Measurements from ENCODE around the gene C1QTNF8. TPM values are rescaled to one million over a fixed set of nuclear protein-coding genes. Genes with fewer than 3 reads are reported as not detected.

Gene C1QTNF8
- total RNA-seq, 2 donors from 2014 or later = 4.3 to 7.0 TPM

DNA sequence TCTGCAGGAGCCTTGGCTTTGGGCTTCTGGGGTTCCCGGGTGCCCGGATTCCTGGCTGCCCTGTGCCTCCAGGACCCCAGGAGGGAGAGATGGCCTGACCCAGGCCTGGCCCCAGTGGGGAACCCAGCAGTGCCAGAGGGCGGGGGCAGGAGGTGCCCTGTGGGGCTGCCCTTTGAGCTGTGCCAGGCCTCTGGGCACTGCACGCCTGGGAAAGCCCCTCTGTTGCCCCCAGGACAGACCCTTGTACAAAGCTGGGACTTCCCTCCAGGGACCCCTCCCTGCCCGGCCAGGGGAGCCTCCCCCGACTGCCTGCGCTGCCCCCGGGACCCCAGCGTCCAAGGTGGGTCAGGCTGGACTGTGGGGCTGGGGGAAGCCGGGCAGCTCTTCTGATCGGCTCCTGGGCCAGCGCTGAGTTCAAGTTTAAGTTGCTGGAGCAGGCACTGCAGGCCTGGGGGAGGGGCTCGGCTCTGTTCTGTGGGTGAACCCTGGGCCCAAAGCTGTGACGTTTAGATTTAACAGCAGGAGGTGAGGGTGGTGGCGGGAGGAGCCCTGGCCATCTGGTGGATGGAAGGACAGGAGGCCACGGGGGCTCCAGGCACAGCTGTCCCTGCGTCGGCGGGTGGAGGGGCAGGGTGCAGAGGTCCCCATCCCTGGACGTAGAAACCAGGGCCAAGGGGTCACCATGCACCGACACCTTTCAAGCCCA lies 27.6 kb upstream of the C1QTNF8 start:
- H3K4me1 ChIP-seq (ENCODE audit: control insufficient read depth in 1 of 2, low read depth in 2 of 2) = no peaks in the 10 kb centered on the region
- no peaks in the 10 kb centered on the region for H3K36me3 ChIP-seq
- ATAC-seq (ENCODE audit: insufficient number of reproducible peaks, low FRiP score, low read depth) (no peak), DNase-seq (ENCODE audit: low spot score) (no peak)
- TF ChIP-seq, protein P1, sequence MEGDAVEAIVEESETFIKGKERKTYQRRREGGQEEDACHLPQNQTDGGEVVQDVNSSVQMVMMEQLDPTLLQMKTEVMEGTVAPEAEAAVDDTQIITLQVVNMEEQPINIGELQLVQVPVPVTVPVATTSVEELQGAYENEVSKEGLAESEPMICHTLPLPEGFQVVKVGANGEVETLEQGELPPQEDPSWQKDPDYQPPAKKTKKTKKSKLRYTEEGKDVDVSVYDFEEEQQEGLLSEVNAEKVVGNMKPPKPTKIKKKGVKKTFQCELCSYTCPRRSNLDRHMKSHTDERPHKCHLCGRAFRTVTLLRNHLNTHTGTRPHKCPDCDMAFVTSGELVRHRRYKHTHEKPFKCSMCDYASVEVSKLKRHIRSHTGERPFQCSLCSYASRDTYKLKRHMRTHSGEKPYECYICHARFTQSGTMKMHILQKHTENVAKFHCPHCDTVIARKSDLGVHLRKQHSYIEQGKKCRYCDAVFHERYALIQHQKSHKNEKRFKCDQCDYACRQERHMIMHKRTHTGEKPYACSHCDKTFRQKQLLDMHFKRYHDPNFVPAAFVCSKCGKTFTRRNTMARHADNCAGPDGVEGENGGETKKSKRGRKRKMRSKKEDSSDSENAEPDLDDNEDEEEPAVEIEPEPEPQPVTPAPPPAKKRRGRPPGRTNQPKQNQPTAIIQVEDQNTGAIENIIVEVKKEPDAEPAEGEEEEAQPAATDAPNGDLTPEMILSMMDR (IDR thresholded peaks at IDR 0.05) = no peak
- H3K4me3 ChIP-seq = no peak overlapping the region
- no peaks in the 10 kb centered on the region for H3K9me3 ChIP-seq
- no peak overlapping the region for H3K27ac ChIP-seq
- H3K27me3 ChIP-seq (replicated peaks; ENCODE audit: insufficient read depth) = no peaks in the 10 kb centered on the region

DNA sequence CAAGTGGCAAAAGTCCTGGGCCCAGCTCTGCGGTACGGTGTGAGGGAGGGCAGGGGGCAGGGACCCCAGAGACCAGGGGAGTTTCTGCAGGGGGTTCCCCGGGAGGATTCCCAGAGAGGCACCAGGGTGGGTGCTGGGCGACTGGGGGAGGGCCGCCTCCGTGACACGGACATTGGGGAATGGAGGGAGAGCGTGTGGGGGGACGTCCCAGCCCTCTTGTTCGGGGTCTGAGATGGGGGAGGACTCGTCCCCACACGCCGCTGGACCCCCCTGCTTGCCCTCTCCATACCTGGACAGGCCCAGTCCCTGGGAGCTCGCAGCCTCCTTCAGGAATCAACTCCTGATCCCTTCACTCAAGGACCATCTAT lies 26.3 kb upstream of the C1QTNF8 start:
- no peaks in the 10 kb centered on the region for H3K9me3 ChIP-seq
- no peak overlapping the region for H3K27ac ChIP-seq
- H3K4me1 ChIP-seq (ENCODE audit: control insufficient read depth in 1 of 2, low read depth in 2 of 2) = no peaks in the 10 kb centered on the region
- TF ChIP-seq, protein P1 (IDR thresholded peaks at IDR 0.05) = no peak
- ATAC-seq (ENCODE audit: insufficient number of reproducible peaks, low FRiP score, low read depth) (no peak), DNase-seq (ENCODE audit: low spot score) (no peak)
- H3K27me3 ChIP-seq (replicated peaks; ENCODE audit: insufficient read depth) = no peaks in the 10 kb centered on the region
- H3K36me3 ChIP-seq = no peaks in the 10 kb centered on the region
- H3K4me3 ChIP-seq = no peak overlapping the region

DNA sequence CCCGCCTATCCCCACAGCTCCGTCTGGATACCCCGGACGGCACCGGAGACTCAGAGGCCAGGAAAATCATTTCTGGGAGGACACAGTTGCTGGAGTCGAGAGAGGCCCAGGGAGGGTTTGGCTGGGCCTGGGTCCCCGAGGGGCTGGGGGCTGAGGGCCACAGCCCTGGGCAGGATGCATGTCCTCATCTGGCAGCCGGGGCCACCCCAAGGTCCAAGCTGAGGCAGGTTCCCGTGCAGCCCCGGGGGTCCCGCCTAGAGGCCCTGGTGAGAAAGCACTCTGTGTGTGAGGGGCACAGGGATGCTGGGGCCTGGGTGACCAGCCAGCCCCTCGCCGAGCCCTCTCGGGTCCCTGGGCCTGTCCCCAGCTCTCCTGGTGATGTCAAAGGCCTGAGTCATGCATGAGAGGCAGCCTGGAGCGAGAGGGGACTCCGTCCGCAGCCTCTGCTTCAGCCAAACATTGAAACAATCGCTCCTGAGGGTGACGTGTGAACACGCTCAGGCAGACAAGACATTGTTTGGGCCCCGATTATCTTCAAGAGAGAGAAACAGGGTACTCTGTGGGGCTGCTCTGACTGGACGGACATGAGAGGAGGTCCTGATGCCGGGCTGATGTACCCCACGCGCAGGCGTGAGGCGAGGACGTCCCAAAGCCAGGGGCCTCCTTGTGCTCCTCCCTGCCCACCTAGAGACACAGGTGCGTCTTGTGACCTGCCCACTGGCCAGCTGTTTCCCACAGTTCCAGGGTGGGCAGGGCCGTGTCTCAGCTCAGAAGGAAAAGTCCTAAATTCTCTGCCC lies 25.8 kb upstream of the C1QTNF8 start:
- Histone ChIP-seq H3K4me3 (no peak overlapping the region), H3K9me3 (no peaks in the 10 kb centered on the region), H3K36me3 (no peaks in the 10 kb centered on the region), H3K27me3 (replicated peaks; ENCODE audit: insufficient read depth) (no peaks in the 10 kb centered on the region), H3K27ac (no peak overlapping the region), H3K4me1 (ENCODE audit: control insufficient read depth in 1 of 2, low read depth in 2 of 2) (no peaks in the 10 kb centered on the region)
- ATAC-seq (ENCODE audit: insufficient number of reproducible peaks, low FRiP score, low read depth) (no peak), DNase-seq (ENCODE audit: low spot score) (no peak)
- TF ChIP-seq, protein P1 (IDR thresholded peaks at IDR 0.05) = no peak

DNA sequence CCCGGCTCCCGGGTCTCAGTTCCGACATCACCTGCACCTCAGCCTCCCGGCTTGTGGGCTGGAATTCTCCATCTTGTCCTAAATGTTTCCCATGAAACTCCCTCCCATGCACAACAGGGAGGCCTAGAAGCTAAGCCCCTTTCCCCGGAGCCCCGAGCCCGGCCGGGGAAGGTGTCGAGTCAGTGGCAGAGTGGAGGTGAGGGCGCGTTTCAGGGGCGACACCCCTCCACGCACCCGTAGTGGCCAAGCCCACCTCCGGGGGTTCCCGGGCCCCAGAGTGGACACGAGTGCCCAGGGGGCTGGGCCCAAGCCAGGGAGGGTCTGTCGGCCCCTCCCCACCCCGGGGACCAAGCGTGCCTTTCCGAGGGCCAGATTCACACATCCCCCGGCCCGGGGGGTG lies 25.0 kb upstream of the C1QTNF8 start:
- H3K4me3 ChIP-seq = no peak overlapping the region
- no peaks in the 10 kb centered on the region for H3K36me3 ChIP-seq
- TF ChIP-seq, protein P1 (IDR thresholded peaks at IDR 0.05) = no peak
- no peaks in the 10 kb centered on the region for H3K4me1 ChIP-seq (ENCODE audit: control insufficient read depth in 1 of 2, low read depth in 2 of 2)
- H3K9me3 ChIP-seq = no peaks in the 10 kb centered on the region
- ATAC-seq (ENCODE audit: insufficient number of reproducible peaks, low FRiP score, low read depth) = no peak
- H3K27ac ChIP-seq = no peak overlapping the region
- no peaks in the 10 kb centered on the region for H3K27me3 ChIP-seq (replicated peaks; ENCODE audit: insufficient read depth)
- DNase-seq (ENCODE audit: low spot score) = no peak

DNA sequence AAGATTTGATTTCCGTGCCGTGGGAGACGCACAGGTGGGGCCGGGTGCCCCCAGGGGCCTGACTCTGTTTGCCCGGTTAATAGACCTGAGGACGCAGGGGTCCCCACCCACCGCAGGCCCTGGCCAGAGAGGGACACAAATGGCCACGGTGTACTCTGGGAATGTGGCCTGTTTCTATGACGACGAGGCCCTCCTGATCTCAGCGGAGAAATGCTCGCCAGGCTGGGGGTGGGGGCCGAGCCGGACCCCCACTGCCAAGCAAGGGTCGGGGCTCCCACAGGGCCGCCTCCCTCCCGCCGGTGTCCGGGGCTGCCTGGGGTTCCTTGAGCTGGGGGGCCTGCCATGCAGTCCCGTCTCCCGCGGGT lies 24.5 kb upstream of the C1QTNF8 start:
- DNase-seq (ENCODE audit: low spot score) = no peak

More for the DNA sequence above, 24.5 kb upstream of the C1QTNF8 start:
- no peaks in the 10 kb centered on the region for H3K36me3 ChIP-seq
- no peaks in the 10 kb centered on the region for H3K27me3 ChIP-seq (replicated peaks; ENCODE audit: insufficient read depth)
- no peak overlapping the region for H3K4me3 ChIP-seq
- TF ChIP-seq, protein P1 (IDR thresholded peaks at IDR 0.05) = no peak
- H3K4me1 ChIP-seq (ENCODE audit: control insufficient read depth in 1 of 2, low read depth in 2 of 2) = no peaks in the 10 kb centered on the region
- H3K9me3 ChIP-seq = no peaks in the 10 kb centered on the region
- H3K27ac ChIP-seq = no peak overlapping the region
- no peak for ATAC-seq (ENCODE audit: insufficient number of reproducible peaks, low FRiP score, low read depth)

Measured in thoracic aorta (tissue), 2 donors.